OCI-LY7 (cell line): ENCODE measurements around the gene CHST7. TPM values are rescaled to one million over a fixed set of nuclear protein-coding genes. Genes with fewer than 3 reads are reported as not detected.
A peak's percentile ranks its signal among the peaks of the same experiment; 100 is the strongest.

Source experiments
- BruUV-seq: library from RNA; stranded (reverse); fragments of 400-500 nt; replicated peaks from 2 replicates; lab custom pipeline; 2021; lab: Mats Ljungman, UMichigan
- CTCF ChIA-PET: fragments of 300-600 bp; sonication (Branson Sonifier 250); formaldehyde crosslinking; loops from one replicate; lab custom pipeline; 2022; ENCODE audit warnings: antibody characterized with exemption; ENCODE audit not compliant: unreplicated experiment; lab: Charles Lee
- POLR2A ChIA-PET: fragments of 300-600 bp; sonication (Branson Sonifier 250); formaldehyde crosslinking; loops from one replicate; lab custom pipeline; 2022; ENCODE audit warnings: antibody characterized with exemption; lab: Charles Lee
- DNase-seq: peaks from one replicate; pipeline ENCODE4 v3.0.0-alpha.2; 2015; ENCODE audit warnings: low spot score
- H2AFZ ChIP-seq: fragments of 200-600 bp; sonication (generic), shearing (Covaris generic); 2 replicates; pipeline ENCODE4 v1.6.1; 2014; ENCODE audit warnings: mild to moderate bottlenecking, antibody characterized with exemption, low read length, moderate library complexity
- H3K27ac ChIP-seq: fragments of 200-600 bp; sonication (generic); 2 replicates; pipeline ENCODE4 v1.5.1; 2014; ENCODE audit warnings: mixed run types, low read depth, mild to moderate bottlenecking, moderate library complexity, low read length, inconsistent platforms; ENCODE audit not compliant: poor library complexity, severe bottlenecking
- H3K36me3 ChIP-seq: fragments of 200-600 bp; sonication (generic); 2 replicates; pipeline ENCODE4 v1.6.1; 2014; ENCODE audit warnings: mild to moderate bottlenecking, antibody characterized with exemption, low read length, moderate library complexity, mixed read lengths; ENCODE audit not compliant: insufficient read depth
- H3K4me1 ChIP-seq: fragments of 200-600 bp; sonication (generic); 2 replicates; pipeline ENCODE4 v1.5.1; 2014; ENCODE audit warnings: mild to moderate bottlenecking, low read length; ENCODE audit not compliant: insufficient read depth, poor library complexity, severe bottlenecking
- H3K4me2 ChIP-seq: fragments of 200-600 bp; sonication (generic); 2 replicates; pipeline ENCODE4 v1.6.1; 2014; ENCODE audit warnings: mild to moderate bottlenecking, low read length
- H3K4me3 ChIP-seq: fragments of 200-600 bp; sonication (generic); 2 replicates; pipeline ENCODE4 v1.5.1; 2014; ENCODE audit warnings: mild to moderate bottlenecking, low read depth, low read length; ENCODE audit not compliant: poor library complexity, severe bottlenecking
- H3K79me2 ChIP-seq: fragments of 200-600 bp; sonication (generic); 2 replicates; pipeline ENCODE4 v1.6.1; 2016; ENCODE audit warnings: low read depth, mild to moderate bottlenecking, low read length, moderate library complexity, mixed read lengths; ENCODE audit not compliant: insufficient read depth
- H3K9me2 ChIP-seq: fragments of 200-600 bp; sonication (generic); 2 replicates; pipeline ENCODE4 v1.6.1; 2016; ENCODE audit warnings: mild to moderate bottlenecking, low read length, mixed read lengths; ENCODE audit not compliant: insufficient read depth
- H3K9me3 ChIP-seq: fragments of 200-600 bp; sonication (generic); 2 replicates; pipeline ENCODE4 v1.6.1; 2014; ENCODE audit warnings: mild to moderate bottlenecking, mixed run types, low read length, mixed read lengths
- H4K20me1 ChIP-seq: fragments of 200-600 bp; sonication (generic); 2 replicates; pipeline ENCODE4 v1.6.1; 2014; ENCODE audit warnings: mild to moderate bottlenecking, antibody characterized with exemption, low read length, moderate library complexity, mixed read lengths; ENCODE audit not compliant: insufficient read depth
- EZH2phosphoT487 ChIP-seq: fragments of 200-600 bp; sonication (generic); IDR thresholded peaks from 2 replicates; pipeline ENCODE4 v1.6.1; 2018; ENCODE audit warnings: low read depth, borderline replicate concordance, mild to moderate bottlenecking, mixed run types, antibody characterized with exemption, low read length, moderate library complexity, mixed read lengths
- intact Hi-C: fragments of 100-400 bp; cut with micrococcal nuclease; formaldehyde crosslinking; loops from one replicate; pipeline ENCODE4 v1.10.0; 2022; ENCODE audit not compliant: unreplicated experiment
- total RNA-seq, 2 experiments: library from RNA; depleted of rRNA in 1 of 2; stranded (reverse); fragments of >200 nt in 1 of 2; shearing (Covaris generic) in 1 of 2; gene quantifications; 2 replicates each; pipeline ENCODE4 v1.2.3, GENCODE V29; 2014 to 2022
- TF ChIP-seq, protein P1 (sequence below): fragments of 200-600 bp; sonication (generic); conservative IDR thresholded peaks from 2 replicates; pipeline ENCODE4 v1.5.1; 2014; ENCODE audit warnings: mild to moderate bottlenecking, antibody characterized with exemption, low read length, moderate library complexity, mixed read lengths

CHST7 gene
- total RNA-seq, 2 experiments from 2014 or later = 2.0 to 5.3 TPM

DNA sequence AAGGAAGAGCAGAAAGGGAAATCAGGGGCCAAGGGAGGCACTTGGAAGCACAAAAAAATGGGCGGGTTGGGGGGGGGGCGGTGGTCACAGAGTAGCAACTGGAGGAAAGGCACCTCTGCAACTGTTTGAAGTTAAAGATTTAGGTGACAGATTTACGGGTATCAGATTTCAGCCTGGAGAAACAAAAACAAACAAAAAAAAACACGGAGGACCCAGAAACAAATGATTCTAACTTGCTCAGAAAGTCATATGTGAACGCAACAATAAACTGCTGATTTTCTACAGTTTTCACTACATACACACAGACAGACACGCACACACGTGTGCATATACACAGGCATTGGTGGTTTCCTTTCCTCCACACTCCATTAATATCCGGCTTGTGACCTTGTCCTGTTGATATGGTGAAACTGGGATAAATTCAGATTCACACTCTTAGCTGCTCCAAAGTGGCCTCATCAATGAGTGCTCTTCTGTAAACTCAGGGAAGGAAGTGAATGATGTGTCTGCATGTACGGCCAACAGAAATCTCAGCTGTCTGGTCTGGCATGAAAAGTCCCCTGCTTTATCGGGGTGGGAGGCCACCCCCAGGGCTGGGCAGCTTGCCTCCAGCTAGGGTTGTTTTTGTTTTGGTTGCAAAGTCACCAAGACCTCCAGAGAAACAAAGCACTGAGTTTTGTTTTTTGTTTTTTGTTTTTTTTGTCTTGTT, 54.3 kb downstream of the CHST7 start:
- TF ChIP-seq, protein P1, sequence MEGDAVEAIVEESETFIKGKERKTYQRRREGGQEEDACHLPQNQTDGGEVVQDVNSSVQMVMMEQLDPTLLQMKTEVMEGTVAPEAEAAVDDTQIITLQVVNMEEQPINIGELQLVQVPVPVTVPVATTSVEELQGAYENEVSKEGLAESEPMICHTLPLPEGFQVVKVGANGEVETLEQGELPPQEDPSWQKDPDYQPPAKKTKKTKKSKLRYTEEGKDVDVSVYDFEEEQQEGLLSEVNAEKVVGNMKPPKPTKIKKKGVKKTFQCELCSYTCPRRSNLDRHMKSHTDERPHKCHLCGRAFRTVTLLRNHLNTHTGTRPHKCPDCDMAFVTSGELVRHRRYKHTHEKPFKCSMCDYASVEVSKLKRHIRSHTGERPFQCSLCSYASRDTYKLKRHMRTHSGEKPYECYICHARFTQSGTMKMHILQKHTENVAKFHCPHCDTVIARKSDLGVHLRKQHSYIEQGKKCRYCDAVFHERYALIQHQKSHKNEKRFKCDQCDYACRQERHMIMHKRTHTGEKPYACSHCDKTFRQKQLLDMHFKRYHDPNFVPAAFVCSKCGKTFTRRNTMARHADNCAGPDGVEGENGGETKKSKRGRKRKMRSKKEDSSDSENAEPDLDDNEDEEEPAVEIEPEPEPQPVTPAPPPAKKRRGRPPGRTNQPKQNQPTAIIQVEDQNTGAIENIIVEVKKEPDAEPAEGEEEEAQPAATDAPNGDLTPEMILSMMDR = no peak
- TF ChIP-seq EZH2phosphoT487 = no peak

DNA sequence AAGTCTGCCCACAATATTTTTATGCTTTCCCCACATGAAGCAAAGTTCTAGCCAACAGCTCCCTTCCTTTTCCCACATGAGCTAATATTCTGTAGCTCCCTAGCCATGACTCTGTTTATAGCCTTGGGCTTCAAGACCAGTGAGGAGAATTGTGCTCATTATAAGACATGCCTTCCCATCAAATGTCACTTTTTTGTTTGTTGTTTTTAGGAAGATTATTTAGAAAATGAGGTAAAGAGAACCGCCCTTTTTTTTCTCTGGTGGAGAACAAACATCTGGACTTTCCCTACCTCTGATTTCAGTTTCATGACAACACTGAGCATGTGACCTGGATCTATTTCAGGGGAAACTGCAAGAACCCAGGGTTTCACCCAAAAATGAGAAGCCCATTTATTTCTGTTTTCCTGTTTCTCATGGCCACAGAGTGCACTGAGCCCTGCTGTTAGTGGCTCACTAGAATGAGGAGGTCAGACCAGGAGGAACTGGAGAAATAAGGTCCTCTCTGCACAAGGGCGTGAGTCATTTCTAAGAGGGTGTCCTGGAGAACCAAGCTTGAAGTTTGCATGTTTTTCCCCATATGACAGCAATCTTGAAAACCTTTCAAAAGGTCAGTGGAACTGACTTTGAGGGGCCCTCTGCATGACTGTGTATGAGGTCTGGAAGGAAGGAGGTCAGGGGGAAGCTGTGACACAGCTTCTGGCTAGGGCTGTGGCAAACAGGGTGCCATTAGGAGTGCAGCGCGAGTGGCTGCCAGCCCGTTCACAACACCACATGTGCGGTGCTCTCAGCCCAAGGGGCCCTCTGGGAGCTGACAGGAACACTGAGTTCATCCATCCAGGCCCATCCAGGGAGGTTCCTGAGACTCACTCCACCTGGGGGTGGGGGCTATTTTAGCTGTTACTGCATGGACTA, 55.2 kb downstream of the CHST7 start:
- no peak overlapping the region for H3K27ac ChIP-seq
- no peaks in the 10 kb centered on the region for H3K79me2 ChIP-seq
- peaks cover 30% of the 10 kb centered on the region for H3K4me1 ChIP-seq
- H4K20me1 ChIP-seq = no peaks in the 10 kb centered on the region
- BruUV-seq = no TSS peak
- H3K4me3 ChIP-seq = no peak overlapping the region
- TF ChIP-seq EZH2phosphoT487 = no peak
- TF ChIP-seq, protein P1 = no peak
- DNase-seq = peak; percentile 5
- H3K36me3 ChIP-seq = peaks cover 26% of the 10 kb centered on the region
- H2AFZ ChIP-seq = no peak overlapping the region
- POLR2A ChIA-PET = interaction anchor here (1.5 kb wide), 1 partner anchor 9 kb away, joined by 3 read pairs; no protein-coding TSS in a partner anchor
- H3K4me2 ChIP-seq = no peak overlapping the region
- CTCF ChIA-PET = no interaction called here
- intact Hi-C loops = no loop called here
- H3K9me3 ChIP-seq = no peaks in the 10 kb centered on the region
- H3K9me2 ChIP-seq = no peaks in the 10 kb centered on the region

More for the DNA sequence above, 54.3 kb downstream of the CHST7 start:
- no peak overlapping the region for H3K4me2 ChIP-seq
- peaks cover 30% of the 10 kb centered on the region for H3K4me1 ChIP-seq
- H3K9me3 ChIP-seq = no peaks in the 10 kb centered on the region
- H2AFZ ChIP-seq = no peak overlapping the region
- ChIA-PET CTCF (no interaction called here), POLR2A (interaction anchor here (1.5 kb wide), 1 partner anchor 10 kb away, joined by 3 read pairs; no protein-coding TSS in a partner anchor)
- peaks cover 35% of the 10 kb centered on the region for H3K36me3 ChIP-seq
- no peaks in the 10 kb centered on the region for H3K79me2 ChIP-seq
- no peaks in the 10 kb centered on the region for H3K9me2 ChIP-seq
- no peak overlapping the region for H3K27ac ChIP-seq
- DNase-seq = no peak
- no peaks in the 10 kb centered on the region for H4K20me1 ChIP-seq
- intact Hi-C loops = no loop called here
- BruUV-seq = no TSS peak
- no peak overlapping the region for H3K4me3 ChIP-seq
